HEK293 (cell line): ENCODE data around the gene BRF1.

ENCODE experiments used
- GLIS1 ChIP-seq: fragments of 450-650 bp; formaldehyde crosslinking; IDR thresholded peaks from 2 replicates; pipeline ENCODE4 v1.5.1; 2016; ENCODE audit warnings: missing biosample characterization, missing genetic modification characterization
- KLF7 ChIP-seq: fragments of 450-650 bp; formaldehyde crosslinking; IDR thresholded peaks from 2 replicates; pipeline ENCODE4 v1.5.1; 2016; ENCODE audit warnings: missing biosample characterization, missing genetic modification characterization, borderline replicate concordance
- KLF8 ChIP-seq: fragments of 450-650 bp; formaldehyde crosslinking; IDR thresholded peaks from 2 replicates; pipeline ENCODE4 v1.5.1; 2016; ENCODE audit warnings: missing biosample characterization, missing genetic modification characterization
- SETDB1 ChIP-seq: IDR thresholded peaks from one replicate; pipeline ENCODE4 v1.6.1; 2017; ENCODE audit warnings: mild to moderate bottlenecking, low read length, moderate library complexity, mixed read lengths; ENCODE audit not compliant: insufficient read length
- SP3 ChIP-seq: fragments of 450-650 bp; formaldehyde crosslinking; IDR thresholded peaks from 2 replicates; pipeline ENCODE4 v1.5.1; 2016; ENCODE audit warnings: missing biosample characterization, missing genetic modification characterization
- SP7 ChIP-seq: fragments of 450-650 bp; formaldehyde crosslinking; IDR thresholded peaks from 2 replicates; pipeline ENCODE4 v1.5.1; 2016; ENCODE audit warnings: missing biosample characterization, missing genetic modification characterization
- ZBTB1 ChIP-seq: fragments of 450-650 bp; formaldehyde crosslinking; IDR thresholded peaks from 2 replicates; pipeline ENCODE4 v1.5.1; 2016; ENCODE audit warnings: missing biosample characterization, missing genetic modification characterization
- ZFHX2 ChIP-seq: fragments of 450-650 bp; formaldehyde crosslinking; conservative IDR thresholded peaks from 2 replicates; pipeline ENCODE4 v1.5.1; 2016; ENCODE audit warnings: missing biosample characterization, missing genetic modification characterization
- ZFP41 ChIP-seq: fragments of 450-650 bp; formaldehyde crosslinking; IDR thresholded peaks from 2 replicates; pipeline ENCODE4 v1.5.1; 2016; ENCODE audit warnings: missing biosample characterization, missing genetic modification characterization, borderline replicate concordance
- ZNF175 ChIP-seq: fragments of 450-650 bp; formaldehyde crosslinking; IDR thresholded peaks from 2 replicates; pipeline ENCODE4 v1.5.1; 2016; ENCODE audit warnings: missing biosample characterization, missing genetic modification characterization
- ZNF23 ChIP-seq: fragments of 450-650 bp; formaldehyde crosslinking; IDR thresholded peaks from 2 replicates; pipeline ENCODE4 v1.5.1; 2016; ENCODE audit warnings: missing biosample characterization, missing genetic modification characterization, borderline replicate concordance
- ZNF274 ChIP-seq, 2 experiments: fragments of 200-500 bp in 1 of 2; fragments of 450-650 bp in 1 of 2; sonication (Bioruptor generic) in 1 of 2; formaldehyde crosslinking in 1 of 2; IDR thresholded peaks; 2 replicates each; pipeline versions ENCODE4 v1.5.1 to v1.6.1; 2014 to 2016; ENCODE audit warnings: borderline replicate concordance in 1 of 2, inconsistent platforms in 1 of 2, low read length in 1 of 2, missing biosample characterization in 1 of 2, missing genetic modification characterization in 1 of 2
- ZNF302 ChIP-seq: fragments of 450-650 bp; formaldehyde crosslinking; IDR thresholded peaks from 2 replicates; pipeline ENCODE4 v1.5.1; 2016; ENCODE audit warnings: missing biosample characterization, missing genetic modification characterization, low read depth
- ZNF354C ChIP-seq: fragments of 450-650 bp; formaldehyde crosslinking; IDR thresholded peaks from 2 replicates; pipeline ENCODE4 v1.5.1; 2016; ENCODE audit warnings: missing biosample characterization, missing genetic modification characterization, low read depth, borderline replicate concordance
- ZNF394 ChIP-seq: fragments of 450-650 bp; formaldehyde crosslinking; IDR thresholded peaks from 2 replicates; pipeline ENCODE4 v1.5.1; 2016; ENCODE audit warnings: missing biosample characterization, missing genetic modification characterization, mild to moderate bottlenecking, moderate library complexity, borderline replicate concordance
- ZNF426 ChIP-seq: fragments of 450-650 bp; formaldehyde crosslinking; IDR thresholded peaks from 2 replicates; pipeline ENCODE4 v1.5.1; 2017; ENCODE audit warnings: missing biosample characterization, missing genetic modification characterization, mild to moderate bottlenecking, inconsistent platforms, moderate library complexity
- ZNF510 ChIP-seq: fragments of 450-650 bp; formaldehyde crosslinking; IDR thresholded peaks from 2 replicates; pipeline ENCODE4 v1.5.1; 2018; ENCODE audit warnings: mild to moderate bottlenecking, missing genetic modification characterization, missing biosample characterization; ENCODE audit not compliant: insufficient replicate concordance
- ZNF544 ChIP-seq: fragments of 450-650 bp; formaldehyde crosslinking; IDR thresholded peaks from 2 replicates; pipeline ENCODE4 v1.5.0; 2017; ENCODE audit warnings: missing biosample characterization, missing genetic modification characterization
- ZNF561 ChIP-seq: fragments of 450-650 bp; IDR thresholded peaks from 2 replicates; pipeline ENCODE4 v1.5.1; 2018; ENCODE audit warnings: missing biosample characterization, missing genetic modification characterization, borderline replicate concordance
- ZNF571 ChIP-seq: fragments of 450-650 bp; formaldehyde crosslinking; IDR thresholded peaks from 2 replicates; pipeline ENCODE4 v1.5.0; 2017; ENCODE audit warnings: missing biosample characterization, missing genetic modification characterization
- ZNF600 ChIP-seq: fragments of 450-650 bp; formaldehyde crosslinking; IDR thresholded peaks from 2 replicates; pipeline ENCODE4 v1.5.1; 2016; ENCODE audit warnings: missing biosample characterization, missing genetic modification characterization
- ZNF610 ChIP-seq: fragments of 450-650 bp; formaldehyde crosslinking; IDR thresholded peaks from 2 replicates; pipeline ENCODE4 v1.5.1; 2016; ENCODE audit warnings: missing biosample characterization, missing genetic modification characterization, borderline replicate concordance
- ZNF791 ChIP-seq: fragments of 450-650 bp; formaldehyde crosslinking; IDR thresholded peaks from 2 replicates; pipeline ENCODE4 v1.5.1; 2016; ENCODE audit warnings: missing biosample characterization, missing genetic modification characterization
- ZNF843 ChIP-seq: fragments of 450-650 bp; formaldehyde crosslinking; IDR thresholded peaks from 2 replicates; pipeline ENCODE4 v1.5.1; 2016; ENCODE audit warnings: missing biosample characterization, missing genetic modification characterization
- TF ChIP-seq, protein P1 (sequence below): fragments of 450-650 bp; formaldehyde crosslinking; IDR thresholded peaks from 2 replicates; pipeline ENCODE4 v1.5.1; 2016; ENCODE audit warnings: missing biosample characterization, missing genetic modification characterization, low read depth
- TF ChIP-seq, protein P2 (sequence below): fragments of 450-650 bp; formaldehyde crosslinking; IDR thresholded peaks from 2 replicates; pipeline ENCODE4 v1.5.1; 2017; ENCODE audit warnings: missing biosample characterization, missing genetic modification characterization
- TF ChIP-seq, protein P3 (sequence below): fragments of 450-650 bp; formaldehyde crosslinking; IDR thresholded peaks from 2 replicates; pipeline ENCODE4 v1.5.0; 2017; ENCODE audit warnings: missing biosample characterization, missing genetic modification characterization, borderline replicate concordance
- TF ChIP-seq, protein P4 (sequence below): fragments of 450-650 bp; formaldehyde crosslinking; IDR thresholded peaks from 2 replicates; pipeline ENCODE4 v1.5.1; 2016; ENCODE audit warnings: missing biosample characterization, missing genetic modification characterization
- TF ChIP-seq, protein P5 (sequence below): fragments of 450-650 bp; formaldehyde crosslinking; IDR thresholded peaks from 2 replicates; pipeline ENCODE4 v1.5.1; 2016; ENCODE audit warnings: missing biosample characterization, missing genetic modification characterization

BRF1 gene

DNA sequence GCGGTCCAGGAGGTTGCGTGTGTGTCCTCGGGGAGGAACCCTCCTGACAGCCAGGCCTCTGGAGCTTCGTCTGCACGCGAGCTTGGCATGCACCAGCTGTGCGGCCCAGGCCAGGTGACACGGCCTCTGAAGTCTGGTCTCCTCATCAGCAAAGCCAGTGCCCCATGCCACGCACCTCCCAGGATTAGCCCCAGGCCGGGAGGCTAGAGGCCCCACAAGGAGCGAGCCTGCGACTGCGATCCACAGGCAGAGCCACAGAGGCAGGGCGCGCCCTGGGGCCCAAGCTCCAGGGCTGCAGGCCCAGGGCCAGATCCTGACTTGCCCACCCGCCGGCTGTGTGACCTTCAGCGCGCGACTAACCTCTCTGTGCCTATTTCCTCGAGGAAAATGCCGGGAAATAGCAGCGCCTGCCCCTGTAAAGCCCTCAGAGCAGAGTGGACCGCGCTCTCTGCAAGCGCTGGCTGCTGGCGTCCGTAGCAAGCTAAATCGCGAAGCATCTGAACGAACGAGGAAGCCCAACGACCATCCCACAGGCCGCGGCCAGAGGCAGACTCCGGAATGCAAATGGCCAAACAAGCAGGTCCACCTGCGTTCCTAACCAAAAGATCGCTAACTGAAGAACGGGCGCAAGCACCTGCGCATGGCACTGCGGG lies 53.0 kb downstream of the BRF1 start (continued):
- TF ChIP-seq, protein P1, sequence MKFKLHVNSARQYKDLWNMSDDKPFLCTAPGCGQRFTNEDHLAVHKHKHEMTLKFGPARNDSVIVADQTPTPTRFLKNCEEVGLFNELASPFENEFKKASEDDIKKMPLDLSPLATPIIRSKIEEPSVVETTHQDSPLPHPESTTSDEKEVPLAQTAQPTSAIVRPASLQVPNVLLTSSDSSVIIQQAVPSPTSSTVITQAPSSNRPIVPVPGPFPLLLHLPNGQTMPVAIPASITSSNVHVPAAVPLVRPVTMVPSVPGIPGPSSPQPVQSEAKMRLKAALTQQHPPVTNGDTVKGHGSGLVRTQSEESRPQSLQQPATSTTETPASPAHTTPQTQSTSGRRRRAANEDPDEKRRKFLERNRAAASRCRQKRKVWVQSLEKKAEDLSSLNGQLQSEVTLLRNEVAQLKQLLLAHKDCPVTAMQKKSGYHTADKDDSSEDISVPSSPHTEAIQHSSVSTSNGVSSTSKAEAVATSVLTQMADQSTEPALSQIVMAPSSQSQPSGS (tag by site-specific recombination), result no peak
- TF ChIP-seq ZNF610 (tag by site-specific recombination), result no peak
- TF ChIP-seq SETDB1, result no peak
- TF ChIP-seq, protein P2, sequence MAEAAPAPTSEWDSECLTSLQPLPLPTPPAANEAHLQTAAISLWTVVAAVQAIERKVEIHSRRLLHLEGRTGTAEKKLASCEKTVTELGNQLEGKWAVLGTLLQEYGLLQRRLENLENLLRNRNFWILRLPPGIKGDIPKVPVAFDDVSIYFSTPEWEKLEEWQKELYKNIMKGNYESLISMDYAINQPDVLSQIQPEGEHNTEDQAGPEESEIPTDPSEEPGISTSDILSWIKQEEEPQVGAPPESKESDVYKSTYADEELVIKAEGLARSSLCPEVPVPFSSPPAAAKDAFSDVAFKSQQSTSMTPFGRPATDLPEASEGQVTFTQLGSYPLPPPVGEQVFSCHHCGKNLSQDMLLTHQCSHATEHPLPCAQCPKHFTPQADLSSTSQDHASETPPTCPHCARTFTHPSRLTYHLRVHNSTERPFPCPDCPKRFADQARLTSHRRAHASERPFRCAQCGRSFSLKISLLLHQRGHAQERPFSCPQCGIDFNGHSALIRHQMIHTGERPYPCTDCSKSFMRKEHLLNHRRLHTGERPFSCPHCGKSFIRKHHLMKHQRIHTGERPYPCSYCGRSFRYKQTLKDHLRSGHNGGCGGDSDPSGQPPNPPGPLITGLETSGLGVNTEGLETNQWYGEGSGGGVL (tag by site-specific recombination), result no peak
- peak; percentile 52; the same call in 1 of the 2 replicates for TF ChIP-seq ZFHX2
- no peak for TF ChIP-seq ZNF274 (IDR thresholded peaks at IDR 0.05; ENCODE audit: low read length)
- TF ChIP-seq ZNF274 (tag by site-specific recombination; IDR thresholded peaks at IDR 0.05; ENCODE audit: borderline replicate concordance), result no peak
- no peak for TF ChIP-seq KLF7 (tag by site-specific recombination)
- TF ChIP-seq ZNF394 (tag by site-specific recombination), result no peak
- no peak for TF ChIP-seq ZNF791 (tag by site-specific recombination)
- no peak for TF ChIP-seq ZNF426 (tag by site-specific recombination)
- TF ChIP-seq ZNF510 (tag by site-specific recombination), result no peak
- TF ChIP-seq, protein P3, sequence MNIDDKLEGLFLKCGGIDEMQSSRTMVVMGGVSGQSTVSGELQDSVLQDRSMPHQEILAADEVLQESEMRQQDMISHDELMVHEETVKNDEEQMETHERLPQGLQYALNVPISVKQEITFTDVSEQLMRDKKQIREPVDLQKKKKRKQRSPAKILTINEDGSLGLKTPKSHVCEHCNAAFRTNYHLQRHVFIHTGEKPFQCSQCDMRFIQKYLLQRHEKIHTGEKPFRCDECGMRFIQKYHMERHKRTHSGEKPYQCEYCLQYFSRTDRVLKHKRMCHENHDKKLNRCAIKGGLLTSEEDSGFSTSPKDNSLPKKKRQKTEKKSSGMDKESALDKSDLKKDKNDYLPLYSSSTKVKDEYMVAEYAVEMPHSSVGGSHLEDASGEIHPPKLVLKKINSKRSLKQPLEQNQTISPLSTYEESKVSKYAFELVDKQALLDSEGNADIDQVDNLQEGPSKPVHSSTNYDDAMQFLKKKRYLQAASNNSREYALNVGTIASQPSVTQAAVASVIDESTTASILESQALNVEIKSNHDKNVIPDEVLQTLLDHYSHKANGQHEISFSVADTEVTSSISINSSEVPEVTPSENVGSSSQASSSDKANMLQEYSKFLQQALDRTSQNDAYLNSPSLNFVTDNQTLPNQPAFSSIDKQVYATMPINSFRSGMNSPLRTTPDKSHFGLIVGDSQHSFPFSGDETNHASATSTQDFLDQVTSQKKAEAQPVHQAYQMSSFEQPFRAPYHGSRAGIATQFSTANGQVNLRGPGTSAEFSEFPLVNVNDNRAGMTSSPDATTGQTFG (tag by site-specific recombination), result no peak
- no peak for TF ChIP-seq ZBTB1 (tag by site-specific recombination)
- TF ChIP-seq ZNF843 (tag by site-specific recombination), result no peak
- TF ChIP-seq SP7 (tag by site-specific recombination), result 0 out of 2 replicates have a peak, but pooled peaks have one; percentile 22
- no peak for TF ChIP-seq ZNF302
- no peak for TF ChIP-seq ZNF175
- TF ChIP-seq GLIS1, result no peak
- TF ChIP-seq SP3 (tag by site-specific recombination), result no peak
- TF ChIP-seq, protein P4, sequence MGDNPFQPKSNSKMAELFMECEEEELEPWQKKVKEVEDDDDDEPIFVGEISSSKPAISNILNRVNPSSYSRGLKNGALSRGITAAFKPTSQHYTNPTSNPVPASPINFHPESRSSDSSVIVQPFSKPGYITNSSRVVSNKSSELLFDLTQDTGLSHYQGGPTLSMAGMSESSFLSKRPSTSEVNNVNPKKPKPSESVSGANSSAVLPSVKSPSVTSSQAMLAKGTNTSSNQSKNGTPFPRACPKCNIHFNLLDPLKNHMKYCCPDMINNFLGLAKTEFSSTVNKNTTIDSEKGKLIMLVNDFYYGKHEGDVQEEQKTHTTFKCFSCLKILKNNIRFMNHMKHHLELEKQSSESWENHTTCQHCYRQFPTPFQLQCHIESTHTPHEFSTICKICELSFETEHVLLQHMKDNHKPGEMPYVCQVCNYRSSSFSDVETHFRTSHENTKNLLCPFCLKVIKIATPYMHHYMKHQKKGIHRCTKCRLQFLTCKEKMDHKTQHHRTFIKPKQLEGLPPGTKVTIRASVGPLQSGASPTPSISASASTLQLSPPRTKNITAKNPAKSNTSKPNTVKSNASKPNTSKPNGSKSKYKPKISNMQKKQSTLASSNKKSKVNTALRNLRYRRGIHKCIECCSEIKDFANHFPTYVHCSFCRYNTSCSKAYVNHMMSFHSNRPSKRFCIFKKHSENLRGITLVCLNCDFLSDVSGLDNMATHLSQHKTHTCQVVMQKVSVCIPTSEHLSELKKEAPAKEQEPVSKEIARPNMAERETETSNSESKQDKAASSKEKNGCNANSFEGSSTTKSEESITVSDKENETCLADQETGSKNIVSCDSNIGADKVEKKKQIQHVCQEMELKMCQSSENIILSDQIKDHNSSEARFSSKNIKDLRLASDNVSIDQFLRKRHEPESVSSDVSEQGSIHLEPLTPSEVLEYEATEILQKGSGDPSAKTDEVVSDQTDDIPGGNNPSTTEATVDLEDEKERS, result no peak
- TF ChIP-seq ZNF23 (tag by site-specific recombination), result no peak
- no peak for TF ChIP-seq ZNF354C (tag by site-specific recombination)
- peak; percentile 66 for TF ChIP-seq ZNF600 (tag by site-specific recombination)
- TF ChIP-seq KLF8, result no peak
- TF ChIP-seq, protein P5, sequence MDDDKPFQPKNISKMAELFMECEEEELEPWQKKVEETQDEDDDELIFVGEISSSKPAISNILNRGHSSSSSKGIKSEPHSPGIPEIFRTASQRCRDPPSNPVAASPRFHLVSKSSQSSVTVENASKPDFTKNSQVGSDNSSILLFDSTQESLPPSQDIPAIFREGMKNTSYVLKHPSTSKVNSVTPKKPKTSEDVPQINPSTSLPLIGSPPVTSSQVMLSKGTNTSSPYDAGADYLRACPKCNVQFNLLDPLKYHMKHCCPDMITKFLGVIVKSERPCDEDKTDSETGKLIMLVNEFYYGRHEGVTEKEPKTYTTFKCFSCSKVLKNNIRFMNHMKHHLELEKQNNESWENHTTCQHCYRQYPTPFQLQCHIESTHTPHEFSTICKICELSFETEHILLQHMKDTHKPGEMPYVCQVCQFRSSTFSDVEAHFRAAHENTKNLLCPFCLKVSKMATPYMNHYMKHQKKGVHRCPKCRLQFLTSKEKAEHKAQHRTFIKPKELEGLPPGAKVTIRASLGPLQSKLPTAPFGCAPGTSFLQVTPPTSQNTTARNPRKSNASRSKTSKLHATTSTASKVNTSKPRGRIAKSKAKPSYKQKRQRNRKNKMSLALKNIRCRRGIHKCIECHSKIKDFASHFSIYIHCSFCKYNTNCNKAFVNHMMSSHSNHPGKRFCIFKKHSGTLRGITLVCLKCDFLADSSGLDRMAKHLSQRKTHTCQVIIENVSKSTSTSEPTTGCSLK (tag by site-specific recombination), result no peak
- TF ChIP-seq ZNF571 (tag by site-specific recombination), result no peak
- no peak for TF ChIP-seq ZNF561 (tag by site-specific recombination)
- no peak for TF ChIP-seq ZNF544
- TF ChIP-seq ZFP41 (tag by site-specific recombination), result no peak
